NT2/D1 (cell line): ENCODE data around the gene NCMAP.

Experiments
- DNase-seq: peaks from one replicate; pipeline ENCODE4 v3.0.0-alpha.2; 2011; ENCODE audit warnings: low read depth, low spot score
- H3K27me3 ChIP-seq: 2 replicates; pipeline ENCODE4 v1.6.0; 2011; ENCODE audit warnings: mild to moderate bottlenecking; ENCODE audit not compliant: insufficient read length, insufficient read depth
- H3K36me3 ChIP-seq: 2 replicates; pipeline ENCODE4 v1.6.1; 2011; ENCODE audit warnings: mild to moderate bottlenecking, low read length, mixed read lengths; ENCODE audit not compliant: insufficient read depth, insufficient read length
- H3K4me1 ChIP-seq: 2 replicates; pipeline ENCODE4 v1.5.1; 2011; ENCODE audit not compliant: insufficient read depth, insufficient read length
- H3K4me3 ChIP-seq: 2 replicates; pipeline ENCODE4 v1.5.1; 2011; ENCODE audit warnings: low read depth; ENCODE audit not compliant: insufficient read length
- H3K9ac ChIP-seq: 2 replicates; pipeline ENCODE4 v1.6.0; 2011; ENCODE audit warnings: low read depth; ENCODE audit not compliant: insufficient read length
- H3K9me3 ChIP-seq: 2 replicates; pipeline ENCODE4 v1.5.1; 2011; ENCODE audit warnings: mild to moderate bottlenecking, low read length; ENCODE audit not compliant: insufficient read depth
- SUZ12 ChIP-seq: IDR thresholded peaks from 2 replicates; pipeline ENCODE4 v1.6.1; 2011; ENCODE audit not compliant: insufficient read length, insufficient read depth; ENCODE audit errors: extremely low read depth
- YY1 ChIP-seq: IDR thresholded peaks from 2 replicates; pipeline ENCODE4 v1.6.1; 2011; ENCODE audit not compliant: insufficient read length, insufficient read depth
- ZNF274 ChIP-seq: IDR thresholded peaks from 2 replicates; pipeline ENCODE4 v1.6.1; 2011; ENCODE audit warnings: mild to moderate bottlenecking, low read depth, low read length

NCMAP gene

DNA sequence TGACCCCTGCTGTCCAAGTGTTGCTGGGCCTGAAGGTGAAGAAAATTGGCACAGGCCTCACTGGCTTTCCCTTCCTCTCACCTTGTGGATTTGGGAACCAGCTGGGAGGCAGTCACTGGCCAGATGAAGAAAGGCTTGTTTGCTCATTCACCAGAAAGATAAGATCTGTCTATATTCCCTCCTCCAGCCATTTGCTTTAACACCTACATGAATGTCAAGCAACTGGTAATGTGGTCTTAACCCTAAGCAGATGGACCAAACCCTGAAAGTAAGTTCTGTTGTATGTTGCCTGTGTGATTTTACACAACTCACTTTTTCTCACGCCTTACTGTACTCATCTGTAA, 76.9 kb downstream of the NCMAP start:
- Histone ChIP-seq H3K4me3 (no peak overlapping the region), H3K9ac (no peak overlapping the region), H3K27me3 (no peaks in the 10 kb centered on the region), H3K4me1 (peaks cover 8% of the 10 kb centered on the region), H3K9me3 (no peaks in the 10 kb centered on the region), H3K36me3 (no peaks in the 10 kb centered on the region)
- no peak for DNase-seq
- TF ChIP-seq SUZ12 (no peak), ZNF274 (no peak), YY1 (no peak)

DNA sequence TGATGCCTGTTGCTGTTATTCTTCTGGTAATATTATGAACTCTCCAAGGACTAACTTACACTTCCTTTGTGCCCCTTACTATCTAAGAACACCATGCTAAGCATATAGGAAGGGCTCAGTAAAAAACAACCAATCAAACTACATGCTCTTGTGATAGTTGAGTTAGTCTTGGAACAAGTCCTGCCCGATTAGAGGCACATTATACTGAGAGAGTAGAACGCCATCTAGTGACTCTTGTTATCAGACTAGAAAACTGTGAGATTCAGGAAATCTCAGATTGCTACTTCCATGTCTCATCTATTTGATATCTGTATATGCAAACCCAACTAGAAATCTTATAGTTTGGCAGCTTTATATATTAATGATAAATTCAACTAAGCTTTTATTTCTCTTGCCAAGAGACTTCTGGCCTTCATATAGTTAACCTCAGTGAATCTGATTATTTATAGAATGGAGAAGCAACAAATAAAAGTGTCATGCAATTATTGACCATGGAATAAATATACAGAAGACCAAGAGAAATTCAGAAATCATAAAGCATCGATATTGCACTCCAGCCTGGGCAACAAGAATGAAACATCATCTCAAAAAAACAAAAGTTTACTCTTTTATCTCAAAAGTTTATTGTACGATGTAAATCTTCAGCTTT, 79.4 kb downstream of the NCMAP start:
- Histone ChIP-seq H3K9me3 (no peaks in the 10 kb centered on the region), H3K9ac (no peak overlapping the region), H3K27me3 (no peaks in the 10 kb centered on the region), H3K36me3 (no peaks in the 10 kb centered on the region), H3K4me3 (no peak overlapping the region), H3K4me1 (peaks cover 8% of the 10 kb centered on the region)
- no peak for DNase-seq
- TF ChIP-seq SUZ12 = no peak
- TF ChIP-seq ZNF274 = no peak
- no peak for TF ChIP-seq YY1

DNA sequence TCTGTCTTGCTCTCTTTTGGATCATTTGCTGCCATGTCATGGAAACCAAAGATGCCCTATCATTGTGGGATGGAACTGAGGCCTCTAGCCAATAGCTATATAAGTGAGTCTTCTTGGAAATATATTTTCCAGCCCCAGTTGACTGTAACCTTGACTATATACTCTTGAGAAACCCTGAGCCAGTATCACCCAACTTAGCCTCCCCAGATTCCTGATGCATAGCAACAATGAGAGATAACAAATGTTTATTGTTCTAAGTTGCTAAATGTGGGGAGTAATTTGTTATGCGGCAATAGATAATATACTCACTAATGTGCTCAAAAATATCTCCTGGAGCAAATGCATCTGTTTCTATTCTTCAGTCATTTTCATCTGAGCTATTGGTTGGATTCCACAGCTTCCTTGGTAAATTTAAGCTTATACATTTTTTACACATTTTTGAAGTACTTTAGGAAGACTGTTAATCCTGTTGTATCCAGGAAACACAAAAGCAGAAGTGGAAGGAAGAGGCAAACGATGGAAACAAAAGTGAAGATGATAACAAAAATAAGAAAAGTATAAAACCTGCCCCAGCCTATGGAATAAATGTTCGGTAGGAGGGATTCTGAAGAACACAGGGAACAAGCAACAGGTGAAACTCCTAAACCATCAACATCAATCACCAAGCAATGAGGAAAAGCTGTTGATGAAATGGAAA, 80.9 kb downstream of the NCMAP start:
- no peak for DNase-seq
- H3K9ac ChIP-seq = no peak overlapping the region
- no peak overlapping the region for H3K4me3 ChIP-seq
- peaks cover 6% of the 10 kb centered on the region for H3K4me1 ChIP-seq
- no peaks in the 10 kb centered on the region for H3K36me3 ChIP-seq
- H3K9me3 ChIP-seq = no peaks in the 10 kb centered on the region
- no peaks in the 10 kb centered on the region for H3K27me3 ChIP-seq
- no peak for TF ChIP-seq ZNF274
- no peak for TF ChIP-seq SUZ12
- no peak for TF ChIP-seq YY1

DNA sequence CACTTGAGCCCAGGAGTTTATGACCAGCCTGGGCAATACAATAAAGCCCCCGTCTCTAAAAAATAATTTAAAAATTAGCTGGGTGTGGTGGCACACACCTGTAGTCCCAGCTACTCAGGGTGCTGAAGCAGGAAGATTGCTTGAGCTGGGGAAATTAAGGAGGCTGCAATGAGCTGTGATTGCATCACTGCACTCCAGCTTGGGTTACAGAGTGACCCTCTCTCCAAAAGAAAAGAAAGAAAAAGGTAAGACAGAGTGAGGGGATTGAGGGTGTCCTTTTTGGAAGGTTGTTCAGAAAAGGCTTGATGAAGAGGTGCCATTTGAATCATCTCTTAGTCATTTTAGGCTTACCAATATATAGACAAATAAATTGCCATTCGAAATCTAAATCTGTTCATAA, 83.2 kb downstream of the NCMAP start:
- Histone ChIP-seq H3K4me1 (no peaks in the 10 kb centered on the region), H3K36me3 (peaks cover 3% of the 10 kb centered on the region), H3K27me3 (no peaks in the 10 kb centered on the region), H3K9ac (no peak overlapping the region), H3K4me3 (no peak overlapping the region), H3K9me3 (no peaks in the 10 kb centered on the region)
- no peak for DNase-seq
- TF ChIP-seq YY1 = no peak
- no peak for TF ChIP-seq ZNF274
- TF ChIP-seq SUZ12 = no peak

DNA sequence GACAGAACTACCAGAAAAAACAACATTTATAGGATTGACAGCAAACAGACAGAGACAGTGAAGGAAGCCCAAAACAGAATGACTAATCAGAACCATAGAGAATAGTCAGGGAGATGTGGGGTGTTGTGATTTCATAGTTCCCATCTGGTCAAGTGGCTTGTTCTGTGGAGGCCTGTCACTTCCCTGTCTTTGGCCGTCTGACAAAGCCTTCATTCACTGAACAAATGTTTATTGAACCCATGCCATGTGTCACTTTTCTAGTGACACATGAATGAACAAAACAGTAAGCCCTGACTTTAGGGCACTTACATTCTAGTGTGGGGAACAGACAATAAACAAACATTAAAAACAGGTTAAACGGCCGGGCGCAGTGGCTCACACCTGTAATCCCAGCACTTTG, 84.0 kb downstream of the NCMAP start:
- peaks cover 10% of the 10 kb centered on the region for H3K36me3 ChIP-seq
- no peaks in the 10 kb centered on the region for H3K27me3 ChIP-seq
- TF ChIP-seq SUZ12 (no peak), YY1 (no peak), ZNF274 (no peak)
- no peak for DNase-seq
- no peaks in the 10 kb centered on the region for H3K4me1 ChIP-seq
- no peak overlapping the region for H3K4me3 ChIP-seq
- H3K9me3 ChIP-seq = no peaks in the 10 kb centered on the region
- peak overlapping the region; percentile 18 for H3K9ac ChIP-seq

DNA sequence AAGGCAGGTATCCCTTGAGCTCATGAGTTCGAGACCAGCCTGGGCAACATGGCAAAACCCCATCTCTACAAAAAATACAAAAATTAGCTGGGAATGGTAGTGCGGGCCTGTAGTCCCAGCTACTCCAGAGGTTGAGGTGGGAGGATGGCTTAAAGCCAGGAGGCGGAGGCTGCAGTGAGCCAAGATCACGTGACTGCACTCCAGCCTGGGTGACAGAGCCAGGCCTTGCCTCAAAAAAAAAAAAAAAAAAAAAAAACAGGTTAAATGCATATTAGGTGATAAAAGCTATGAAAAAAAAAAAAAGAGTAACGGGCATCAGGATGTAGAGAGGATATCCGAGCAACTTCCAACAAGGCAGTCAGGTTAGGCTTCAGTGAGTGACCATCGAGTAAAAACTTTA, 84.4 kb downstream of the NCMAP start:
- no peak overlapping the region for H3K4me3 ChIP-seq
- peaks cover 14% of the 10 kb centered on the region for H3K36me3 ChIP-seq
- H3K27me3 ChIP-seq = no peaks in the 10 kb centered on the region
- peak overlapping the region; percentile 18 for H3K9ac ChIP-seq
- H3K9me3 ChIP-seq = no peaks in the 10 kb centered on the region
- TF ChIP-seq YY1 = no peak
- TF ChIP-seq ZNF274 = no peak
- no peaks in the 10 kb centered on the region for H3K4me1 ChIP-seq
- DNase-seq = no peak

DNA sequence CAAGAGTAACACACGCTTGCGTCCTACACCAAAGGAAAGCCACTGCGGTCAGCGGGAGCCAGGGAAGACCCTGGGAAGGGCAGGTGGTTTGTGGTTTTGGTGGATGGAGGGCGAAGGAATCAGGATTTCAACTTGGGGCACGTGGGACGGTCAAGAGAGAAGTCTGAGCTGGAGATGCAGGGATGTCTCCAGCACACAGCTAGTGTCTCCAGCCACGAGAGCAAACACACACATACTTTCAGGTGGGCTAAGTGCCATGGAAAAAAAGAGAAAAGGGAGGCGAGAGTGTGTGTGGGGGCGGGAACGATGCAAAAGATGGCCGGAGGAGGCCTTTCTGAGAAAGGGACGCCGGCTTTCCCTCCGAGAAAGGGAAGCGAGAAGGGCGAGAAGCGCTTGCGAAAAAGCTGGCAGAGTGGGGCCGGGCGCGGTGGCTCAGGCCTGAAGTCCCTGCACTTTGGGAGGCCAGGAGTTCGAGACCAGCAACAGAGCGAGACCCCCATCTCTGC, 85.8 kb downstream of the NCMAP start:
- TF ChIP-seq ZNF274 (no peak), YY1 (peak; percentile 22), SUZ12 (no peak)
- no peaks in the 10 kb centered on the region for H3K27me3 ChIP-seq
- no peaks in the 10 kb centered on the region for H3K4me1 ChIP-seq
- H3K36me3 ChIP-seq = peaks cover 27% of the 10 kb centered on the region
- peak overlapping the region; percentile 94 for H3K9ac ChIP-seq
- peak overlapping the region; percentile 47 for H3K4me3 ChIP-seq
- DNase-seq = no peak
- no peaks in the 10 kb centered on the region for H3K9me3 ChIP-seq
